ENCODE measurements around the gene HTR3E. TPM values are rescaled to one million over a fixed set of nuclear protein-coding genes. Genes with fewer than 3 reads are reported as not detected.

Gene HTR3E
- total RNA-seq, 1 experiment from 2014 or later, result not detected

DNA sequence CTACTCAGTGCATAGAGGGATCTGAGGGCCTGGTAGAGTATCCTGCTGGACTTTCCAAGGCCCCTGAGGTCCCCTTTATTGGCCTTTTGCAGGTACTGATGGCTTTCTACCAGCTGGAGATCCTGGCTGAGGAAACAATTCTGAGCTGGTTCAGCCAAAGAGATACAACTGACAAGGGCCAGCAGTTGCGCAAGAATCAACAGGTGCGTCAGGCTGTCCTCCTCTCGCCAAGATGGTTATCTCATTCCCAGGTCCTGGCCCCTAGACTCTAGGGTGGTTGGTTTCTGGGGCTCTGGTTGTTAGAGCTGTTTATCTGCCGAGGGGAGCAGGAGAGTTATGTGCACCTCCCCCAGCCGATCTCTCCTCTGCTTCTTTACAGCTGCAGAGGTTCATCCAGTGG, 47.6 kb downstream of the HTR3E start:
- no peak for TF ChIP-seq ZNF232 (CRISPR knock-in tag; IDR thresholded peaks at IDR 0.05)
- TF ChIP-seq SMAD3 (CRISPR knock-in tag; IDR thresholded peaks at IDR 0.05; ENCODE audit: borderline replicate concordance), result no peak
- no peak for TF ChIP-seq OVOL2 (CRISPR knock-in tag; IDR thresholded peaks at IDR 0.05; ENCODE audit: borderline replicate concordance)
- no peak for TF ChIP-seq ATF1 (CRISPR knock-in tag; IDR thresholded peaks at IDR 0.05)
- no peak for TF ChIP-seq ERG (CRISPR knock-in tag; IDR thresholded peaks at IDR 0.05)
- no peak for TF ChIP-seq JAZF1 (CRISPR knock-in tag; IDR thresholded peaks at IDR 0.05)
- TF ChIP-seq SMAD4 (CRISPR knock-in tag; IDR thresholded peaks at IDR 0.05), result no peak
- TF ChIP-seq GABPB1 (CRISPR knock-in tag; IDR thresholded peaks at IDR 0.05), result no peak
- TF ChIP-seq PRRX2 (CRISPR knock-in tag; IDR thresholded peaks at IDR 0.05), result no peak
- no peak for TF ChIP-seq CREM (CRISPR knock-in tag; IDR thresholded peaks at IDR 0.05)
- no peak for TF ChIP-seq E2F1 (CRISPR knock-in tag; IDR thresholded peaks at IDR 0.05)
- TF ChIP-seq AR (CRISPR knock-in tag; IDR thresholded peaks at IDR 0.05), result no peak
- no peak for TF ChIP-seq NFATC4 (CRISPR knock-in tag; IDR thresholded peaks at IDR 0.05)
- TF ChIP-seq ZMAT4 (CRISPR knock-in tag; IDR thresholded peaks at IDR 0.05), result no peak
- TF ChIP-seq, protein P1, sequence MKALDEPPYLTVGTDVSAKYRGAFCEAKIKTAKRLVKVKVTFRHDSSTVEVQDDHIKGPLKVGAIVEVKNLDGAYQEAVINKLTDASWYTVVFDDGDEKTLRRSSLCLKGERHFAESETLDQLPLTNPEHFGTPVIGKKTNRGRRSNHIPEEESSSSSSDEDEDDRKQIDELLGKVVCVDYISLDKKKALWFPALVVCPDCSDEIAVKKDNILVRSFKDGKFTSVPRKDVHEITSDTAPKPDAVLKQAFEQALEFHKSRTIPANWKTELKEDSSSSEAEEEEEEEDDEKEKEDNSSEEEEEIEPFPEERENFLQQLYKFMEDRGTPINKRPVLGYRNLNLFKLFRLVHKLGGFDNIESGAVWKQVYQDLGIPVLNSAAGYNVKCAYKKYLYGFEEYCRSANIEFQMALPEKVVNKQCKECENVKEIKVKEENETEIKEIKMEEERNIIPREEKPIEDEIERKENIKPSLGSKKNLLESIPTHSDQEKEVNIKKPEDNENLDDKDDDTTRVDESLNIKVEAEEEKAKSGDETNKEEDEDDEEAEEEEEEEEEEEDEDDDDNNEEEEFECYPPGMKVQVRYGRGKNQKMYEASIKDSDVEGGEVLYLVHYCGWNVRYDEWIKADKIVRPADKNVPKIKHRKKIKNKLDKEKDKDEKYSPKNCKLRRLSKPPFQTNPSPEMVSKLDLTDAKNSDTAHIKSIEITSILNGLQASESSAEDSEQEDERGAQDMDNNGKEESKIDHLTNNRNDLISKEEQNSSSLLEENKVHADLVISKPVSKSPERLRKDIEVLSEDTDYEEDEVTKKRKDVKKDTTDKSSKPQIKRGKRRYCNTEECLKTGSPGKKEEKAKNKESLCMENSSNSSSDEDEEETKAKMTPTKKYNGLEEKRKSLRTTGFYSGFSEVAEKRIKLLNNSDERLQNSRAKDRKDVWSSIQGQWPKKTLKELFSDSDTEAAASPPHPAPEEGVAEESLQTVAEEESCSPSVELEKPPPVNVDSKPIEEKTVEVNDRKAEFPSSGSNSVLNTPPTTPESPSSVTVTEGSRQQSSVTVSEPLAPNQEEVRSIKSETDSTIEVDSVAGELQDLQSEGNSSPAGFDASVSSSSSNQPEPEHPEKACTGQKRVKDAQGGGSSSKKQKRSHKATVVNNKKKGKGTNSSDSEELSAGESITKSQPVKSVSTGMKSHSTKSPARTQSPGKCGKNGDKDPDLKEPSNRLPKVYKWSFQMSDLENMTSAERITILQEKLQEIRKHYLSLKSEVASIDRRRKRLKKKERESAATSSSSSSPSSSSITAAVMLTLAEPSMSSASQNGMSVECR (CRISPR knock-in tag; IDR thresholded peaks at IDR 0.05; ENCODE audit: borderline replicate concordance), result no peak
- TF ChIP-seq MXD4 (CRISPR knock-in tag; IDR thresholded peaks at IDR 0.05; ENCODE audit: borderline replicate concordance), result no peak
- DNase-seq (ENCODE audit: low spot score) (no peak), ATAC-seq (no peak)
- Mint-ChIP-seq H3K36me3 (peaks cover 40% of the 10 kb centered on the region), H3K9me3 (no peaks in the 10 kb centered on the region), H3K4me1 (no peaks in the 10 kb centered on the region), H3K4me3 (no peak overlapping the region), H3K27me3 (ENCODE audit: low read depth) (no peaks in the 10 kb centered on the region), H3K27ac (no peak overlapping the region)
- ChIA-PET POLR2A (no interaction called here), CTCF (interaction anchor here (0.6 to 2.1 kb wide), 10 partner anchors 9 to 240 kb away, joined by 3 to 11 read pairs (median 5); partner anchors contain the start of genes ABCF3, DVL3 and EIF2B5)

DNA sequence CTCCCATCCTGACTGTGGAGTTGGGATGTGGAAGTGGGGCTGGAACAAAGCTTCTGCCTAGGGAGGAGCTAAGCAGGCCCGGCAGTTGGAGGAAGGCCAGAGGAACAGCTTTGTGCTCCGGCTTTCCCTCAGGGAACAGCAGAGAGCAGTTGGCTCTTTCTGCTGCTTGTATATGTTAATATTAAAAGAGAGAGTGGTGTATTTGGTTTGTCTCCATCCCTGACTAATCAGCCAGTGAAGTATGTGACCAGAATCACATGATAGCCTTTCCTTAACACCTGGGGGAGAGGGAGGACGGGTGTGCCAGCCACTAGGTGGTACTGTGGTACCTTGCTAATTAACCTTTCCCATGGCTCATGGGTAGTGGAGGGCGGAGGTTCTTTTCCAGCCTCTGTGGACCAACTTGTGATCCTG, 48.3 kb downstream of the HTR3E start:
- peaks cover 3% of the 10 kb centered on the region for H3K4me1 Mint-ChIP-seq
- ChIA-PET CTCF (interaction anchor here (0.6 to 2.1 kb wide), 11 partner anchors 10 to 241 kb away, joined by 3 to 11 read pairs (median 5); partner anchors contain the start of genes ABCF3, DVL3 and EIF2B5), POLR2A (no interaction called here)

More for the DNA sequence above, 48.3 kb downstream of the HTR3E start:
- ATAC-seq, result peak; percentile 90
- no peak overlapping the region for H3K27ac Mint-ChIP-seq
- DNase-seq (ENCODE audit: low spot score), result peak; percentile 66
- H3K27me3 Mint-ChIP-seq (ENCODE audit: low read depth), result no peaks in the 10 kb centered on the region
- no peak overlapping the region for H3K4me3 Mint-ChIP-seq
- H3K9me3 Mint-ChIP-seq, result no peaks in the 10 kb centered on the region
- peaks cover 37% of the 10 kb centered on the region for H3K36me3 Mint-ChIP-seq
- 0 out of 2 replicates have a peak, but pooled peaks have one; percentile 11 for TF ChIP-seq NFE2L1 (CRISPR knock-in tag; IDR thresholded peaks at IDR 0.05)
- TF ChIP-seq FOXP1 (CRISPR knock-in tag; IDR thresholded peaks at IDR 0.05; ENCODE audit: borderline replicate concordance), result no peak
- TF ChIP-seq SP1 (CRISPR knock-in tag; conservative IDR thresholded peaks at IDR 0.05), result no peak
- TF ChIP-seq, protein P2, sequence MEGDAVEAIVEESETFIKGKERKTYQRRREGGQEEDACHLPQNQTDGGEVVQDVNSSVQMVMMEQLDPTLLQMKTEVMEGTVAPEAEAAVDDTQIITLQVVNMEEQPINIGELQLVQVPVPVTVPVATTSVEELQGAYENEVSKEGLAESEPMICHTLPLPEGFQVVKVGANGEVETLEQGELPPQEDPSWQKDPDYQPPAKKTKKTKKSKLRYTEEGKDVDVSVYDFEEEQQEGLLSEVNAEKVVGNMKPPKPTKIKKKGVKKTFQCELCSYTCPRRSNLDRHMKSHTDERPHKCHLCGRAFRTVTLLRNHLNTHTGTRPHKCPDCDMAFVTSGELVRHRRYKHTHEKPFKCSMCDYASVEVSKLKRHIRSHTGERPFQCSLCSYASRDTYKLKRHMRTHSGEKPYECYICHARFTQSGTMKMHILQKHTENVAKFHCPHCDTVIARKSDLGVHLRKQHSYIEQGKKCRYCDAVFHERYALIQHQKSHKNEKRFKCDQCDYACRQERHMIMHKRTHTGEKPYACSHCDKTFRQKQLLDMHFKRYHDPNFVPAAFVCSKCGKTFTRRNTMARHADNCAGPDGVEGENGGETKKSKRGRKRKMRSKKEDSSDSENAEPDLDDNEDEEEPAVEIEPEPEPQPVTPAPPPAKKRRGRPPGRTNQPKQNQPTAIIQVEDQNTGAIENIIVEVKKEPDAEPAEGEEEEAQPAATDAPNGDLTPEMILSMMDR (IDR thresholded peaks at IDR 0.05), result peak; percentile 26; the same call in 1 of the 2 replicates
- peak; percentile 28 for TF ChIP-seq USF2 (CRISPR knock-in tag; IDR thresholded peaks at IDR 0.05)
